Brain pericyte (primary cell): ENCODE data around the gene MGAT5.

ENCODE experiments used
- DNase-seq: peaks from one replicate; pipeline ENCODE4 v3.0.0-alpha.2; 2012; ENCODE audit warnings: low read depth, low spot score

The MGAT5 gene

GRCh38 chr2:134399096-134399495 lies 145.2 kb downstream of the MGAT5 start:
- no peak for DNase-seq

- DNase-seq = no peak
Observed at GRCh38 chr2:134401081-134401497, 147.2 kb downstream of the MGAT5 start.

GRCh38 chr2:134401789-134402188 lies 147.9 kb downstream of the MGAT5 start:
- DNase-seq = no peak

GRCh38 chr2:134402410-134402809 lies 148.5 kb downstream of the MGAT5 start:
- DNase-seq = peak; percentile 33

GRCh38 chr2:134405611-134406081 lies 151.8 kb downstream of the MGAT5 start:
- DNase-seq = no peak

- no peak for DNase-seq
Observed at GRCh38 chr2:134406311-134406710, 152.4 kb downstream of the MGAT5 start.

GRCh38 chr2:134406736-134407135 lies 152.9 kb downstream of the MGAT5 start:
- DNase-seq = no peak

- DNase-seq = no peak
Observed at GRCh38 chr2:134407154-134407890, 153.4 kb downstream of the MGAT5 start.

- no peak for DNase-seq
Observed at GRCh38 chr2:134408386-134408785, 154.5 kb downstream of the MGAT5 start.

GRCh38 chr2:134408791-134409190 lies 154.9 kb downstream of the MGAT5 start:
- DNase-seq = no peak

GRCh38 chr2:134410006-134410405 lies 156.1 kb downstream of the MGAT5 start:
- DNase-seq = no peak

- DNase-seq = no peak
Observed at GRCh38 chr2:134410831-134411231, 157.0 kb downstream of the MGAT5 start.

GRCh38 chr2:134411279-134411827 lies 157.5 kb downstream of the MGAT5 start:
- no peak for DNase-seq

GRCh38 chr2:134411828-134412638 lies 158.2 kb downstream of the MGAT5 start:
- peak; percentile 34 for DNase-seq

- DNase-seq = no peak
Observed at GRCh38 chr2:134412639-134412999, 158.7 kb downstream of the MGAT5 start.

GRCh38 chr2:134413430-134413829 lies 159.6 kb downstream of the MGAT5 start:
- DNase-seq = no peak

GRCh38 chr2:134413912-134414311 lies 160.0 kb downstream of the MGAT5 start:
- no peak for DNase-seq

GRCh38 chr2:134416018-134416417 lies 162.1 kb downstream of the MGAT5 start:
- DNase-seq = no peak

GRCh38 chr2:134416637-134417036 lies 162.8 kb downstream of the MGAT5 start:
- no peak for DNase-seq

- DNase-seq = no peak
Observed at GRCh38 chr2:134417968-134418582, 164.2 kb downstream of the MGAT5 start.

GRCh38 chr2:134420259-134420658 lies 166.4 kb downstream of the MGAT5 start:
- DNase-seq = no peak

GRCh38 chr2:134420920-134421319 lies 167.0 kb downstream of the MGAT5 start:
- DNase-seq = no peak
